Kidney epithelial cell (primary cell): ENCODE measurements around the gene VSTM2A. TPM values are rescaled to one million over a fixed set of nuclear protein-coding genes. Genes with fewer than 3 reads are reported as not detected.

Experiments
- DNase-seq: peaks from one replicate; pipeline ENCODE4 v3.0.0-alpha.2; 2010; ENCODE audit warnings: low read depth
- H3K27me3 ChIP-seq: 2 replicates; pipeline ENCODE4 v1.6.0; 2011; ENCODE audit warnings: low read length; ENCODE audit not compliant: control insufficient read depth, insufficient read depth
- H3K36me3 ChIP-seq: 2 replicates; pipeline ENCODE4 v1.5.1; 2011; ENCODE audit warnings: low read length; ENCODE audit not compliant: control insufficient read depth, insufficient read depth
- H3K4me3 ChIP-seq: 2 replicates; pipeline ENCODE4 v1.5.1; 2011; ENCODE audit warnings: low read depth, mild to moderate bottlenecking, control low read depth, low read length
- total RNA-seq: library from RNA; depleted of rRNA; stranded (reverse); fragments of >200 nt; gene quantifications from 2 replicates; pipeline ENCODE4 v1.2.3, GENCODE V29; 2015
- TF ChIP-seq, protein P1 (sequence below): IDR thresholded peaks from 2 replicates; pipeline ENCODE4 v1.5.1; 2011; ENCODE audit warnings: mild to moderate bottlenecking, moderate library complexity, low read length, control low read depth, inconsistent platforms; ENCODE audit not compliant: insufficient read depth, poor library complexity, severe bottlenecking

VSTM2A gene
- total RNA-seq, 1 donor from 2014 or later, result not detected

DNA sequence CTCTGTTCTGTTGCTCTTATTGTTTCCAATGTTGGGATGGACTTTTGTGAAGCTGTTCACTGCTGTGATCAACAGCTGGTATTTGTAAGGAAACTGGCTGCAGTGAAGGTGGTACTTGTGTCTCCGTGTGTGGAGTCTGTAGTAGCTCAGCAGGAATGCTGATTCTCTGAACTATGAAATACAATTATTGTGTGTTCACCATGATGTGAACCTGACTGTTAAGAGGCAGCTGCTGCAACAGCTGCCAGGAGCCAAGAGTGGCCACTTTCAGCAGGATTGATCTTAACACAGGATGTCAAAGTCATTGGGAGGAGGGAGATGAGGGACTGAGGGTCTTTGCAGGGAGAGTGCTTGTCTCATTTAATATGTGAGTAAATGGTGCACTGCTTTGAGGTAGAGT, 13.9 kb downstream of the VSTM2A start:
- TF ChIP-seq, protein P1, sequence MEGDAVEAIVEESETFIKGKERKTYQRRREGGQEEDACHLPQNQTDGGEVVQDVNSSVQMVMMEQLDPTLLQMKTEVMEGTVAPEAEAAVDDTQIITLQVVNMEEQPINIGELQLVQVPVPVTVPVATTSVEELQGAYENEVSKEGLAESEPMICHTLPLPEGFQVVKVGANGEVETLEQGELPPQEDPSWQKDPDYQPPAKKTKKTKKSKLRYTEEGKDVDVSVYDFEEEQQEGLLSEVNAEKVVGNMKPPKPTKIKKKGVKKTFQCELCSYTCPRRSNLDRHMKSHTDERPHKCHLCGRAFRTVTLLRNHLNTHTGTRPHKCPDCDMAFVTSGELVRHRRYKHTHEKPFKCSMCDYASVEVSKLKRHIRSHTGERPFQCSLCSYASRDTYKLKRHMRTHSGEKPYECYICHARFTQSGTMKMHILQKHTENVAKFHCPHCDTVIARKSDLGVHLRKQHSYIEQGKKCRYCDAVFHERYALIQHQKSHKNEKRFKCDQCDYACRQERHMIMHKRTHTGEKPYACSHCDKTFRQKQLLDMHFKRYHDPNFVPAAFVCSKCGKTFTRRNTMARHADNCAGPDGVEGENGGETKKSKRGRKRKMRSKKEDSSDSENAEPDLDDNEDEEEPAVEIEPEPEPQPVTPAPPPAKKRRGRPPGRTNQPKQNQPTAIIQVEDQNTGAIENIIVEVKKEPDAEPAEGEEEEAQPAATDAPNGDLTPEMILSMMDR, result no peak
- Histone ChIP-seq H3K27me3 (no peaks in the 10 kb centered on the region), H3K36me3 (no peaks in the 10 kb centered on the region), H3K4me3 (no peak overlapping the region)
- DNase-seq, result no peak

DNA sequence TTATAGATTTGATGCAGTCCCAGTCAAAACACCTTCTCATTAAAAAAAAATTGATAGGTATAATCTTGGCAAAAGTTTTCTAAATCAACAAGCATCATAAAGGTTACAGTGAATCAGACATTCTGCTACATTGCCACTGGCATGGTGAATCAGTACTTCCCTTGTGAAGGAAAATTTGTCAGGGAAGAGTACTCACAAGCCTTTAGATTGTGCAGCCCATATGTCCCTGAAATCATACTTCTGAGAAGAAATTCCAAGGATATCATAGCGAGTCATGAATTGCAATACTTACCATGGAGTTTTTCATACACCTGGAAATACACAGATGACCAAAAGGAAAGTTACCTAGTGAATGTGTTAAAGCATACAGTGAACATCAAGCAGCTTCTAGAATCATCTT, 17.2 kb downstream of the VSTM2A start:
- Histone ChIP-seq H3K4me3 (no peak overlapping the region), H3K36me3 (no peaks in the 10 kb centered on the region), H3K27me3 (no peaks in the 10 kb centered on the region)
- DNase-seq, result no peak
- TF ChIP-seq, protein P1, result no peak

DNA sequence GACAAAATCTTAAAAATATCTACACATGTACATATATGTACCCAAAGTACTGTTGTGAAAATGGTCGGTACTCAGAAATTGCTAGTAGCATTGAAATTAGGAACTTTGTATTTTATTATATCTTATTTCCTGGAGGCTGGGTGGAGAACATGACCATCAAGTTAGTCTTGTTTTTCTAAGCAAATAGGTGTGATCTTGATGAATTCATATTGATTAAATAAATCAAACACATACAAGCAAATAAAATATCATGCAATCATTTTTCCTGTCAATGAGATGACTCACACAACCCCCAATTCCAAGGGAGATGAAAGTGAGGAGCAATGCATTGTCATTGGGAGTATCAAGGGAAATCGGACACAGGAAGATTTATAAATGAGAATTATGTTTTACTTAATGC, 18.0 kb downstream of the VSTM2A start:
- Histone ChIP-seq H3K4me3 (no peak overlapping the region), H3K36me3 (no peaks in the 10 kb centered on the region), H3K27me3 (no peaks in the 10 kb centered on the region)
- no peak for DNase-seq
- TF ChIP-seq, protein P1, result no peak

- no peak for DNase-seq
- H3K27me3 ChIP-seq, result no peaks in the 10 kb centered on the region
- no peaks in the 10 kb centered on the region for H3K36me3 ChIP-seq
- TF ChIP-seq, protein P1, result no peak
- H3K4me3 ChIP-seq, result no peak overlapping the region
These were observed 18.5 kb downstream of the VSTM2A start for GRCh38 chr7:54560723-54561122.

- H3K4me3 ChIP-seq, result no peak overlapping the region
- TF ChIP-seq, protein P1, result no peak
- DNase-seq, result no peak
- no peaks in the 10 kb centered on the region for H3K36me3 ChIP-seq
- H3K27me3 ChIP-seq, result no peaks in the 10 kb centered on the region
These were observed 21.2 kb downstream of the VSTM2A start for GRCh38 chr7:54563329-54563916.

DNA sequence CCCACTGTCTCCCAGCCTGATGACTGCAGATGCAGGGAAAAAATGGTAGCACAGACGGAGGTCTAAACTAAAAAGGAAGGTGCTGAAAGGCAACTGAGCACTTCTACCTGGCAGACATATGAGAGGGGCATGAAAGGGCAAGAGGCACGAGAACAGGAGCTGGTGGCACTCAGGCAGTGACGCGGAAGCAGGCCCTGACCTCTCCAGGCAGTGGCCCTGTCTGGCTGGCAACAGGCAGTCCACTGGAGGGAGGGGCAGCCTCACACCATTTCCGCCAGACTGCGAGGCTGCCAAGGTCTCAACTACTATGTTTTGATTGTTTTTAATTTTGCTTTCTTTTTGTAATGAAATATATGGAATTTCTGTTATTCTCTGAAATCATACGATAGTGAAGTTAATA, 23.3 kb downstream of the VSTM2A start:
- H3K36me3 ChIP-seq, result no peaks in the 10 kb centered on the region
- H3K4me3 ChIP-seq, result no peak overlapping the region
- no peaks in the 10 kb centered on the region for H3K27me3 ChIP-seq
- no peak for DNase-seq
- TF ChIP-seq, protein P1, result no peak
